T-helper 2 cell treated with Interferon-gamma antibody and Interleukin-4, amounts not matched to agents 5 μg/mL and 100 μg/mL, for 36 hours (primary cell): ENCODE data around the gene TRIM29.

Experiments used
- DNase-seq: peaks from one replicate; pipeline ENCODE4 v3.0.0; 2021; ENCODE audit warnings: low spot score
- H3K27ac Mint-ChIP-seq: one replicate; pipeline ENCODE4 v1.8.0; 2021; ENCODE audit warnings: mild to moderate bottlenecking, mixed read lengths
- H3K27me3 Mint-ChIP-seq: one replicate; pipeline ENCODE4 v1.8.0; 2021; ENCODE audit warnings: low read depth, mixed read lengths
- H3K36me3 Mint-ChIP-seq: one replicate; pipeline ENCODE4 v1.8.0; 2021; ENCODE audit warnings: low read depth, mixed read lengths
- H3K4me1 Mint-ChIP-seq: one replicate; pipeline ENCODE4 v1.8.0; 2021; ENCODE audit warnings: low read depth, mixed read lengths
- H3K4me3 Mint-ChIP-seq: one replicate; pipeline ENCODE4 v1.8.0; 2022; ENCODE audit warnings: mild to moderate bottlenecking, moderate library complexity, mixed read lengths
- H3K9me3 Mint-ChIP-seq: one replicate; pipeline ENCODE4 v1.8.0; 2021; ENCODE audit warnings: mixed read lengths

TRIM29 gene

GRCh38 chr11:120095516-120095915 lies 42.4 kb downstream of the TRIM29 start:
- Mint-ChIP-seq H3K27ac (no peak overlapping the region), H3K4me3 (no peak overlapping the region), H3K4me1 (no peaks in the 10 kb centered on the region), H3K9me3 (no peaks in the 10 kb centered on the region), H3K27me3 (no peaks in the 10 kb centered on the region), H3K36me3 (no peaks in the 10 kb centered on the region)
- no peak for DNase-seq

- Mint-ChIP-seq H3K4me3 (no peak overlapping the region), H3K27ac (no peak overlapping the region), H3K36me3 (no peaks in the 10 kb centered on the region), H3K27me3 (no peaks in the 10 kb centered on the region), H3K9me3 (peaks cover under 1% of the 10 kb centered on the region), H3K4me1 (no peaks in the 10 kb centered on the region)
- no peak for DNase-seq
These were observed 46.2 kb downstream of the TRIM29 start for GRCh38 chr11:120091701-120092100.

DNA sequence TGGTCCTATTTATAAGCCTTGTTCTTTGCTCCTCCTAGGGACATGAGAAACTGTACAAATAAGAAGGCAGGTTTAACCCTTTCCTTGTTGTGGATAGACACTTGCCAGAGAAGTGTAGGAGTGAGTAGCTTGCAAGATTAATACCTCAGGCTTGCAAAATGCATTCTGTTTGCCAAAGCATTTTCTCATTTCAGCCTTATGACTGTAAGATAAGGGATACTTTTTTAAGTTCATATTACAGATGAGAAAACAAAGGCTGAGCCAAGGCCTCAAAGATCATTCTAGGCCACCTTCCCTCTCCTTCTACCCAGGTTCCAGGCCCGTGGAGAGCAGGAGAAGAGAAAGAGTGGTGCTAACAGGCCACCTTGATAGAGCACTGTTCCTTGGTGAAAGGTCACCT lies 46.8 kb downstream of the TRIM29 start:
- Mint-ChIP-seq H3K36me3 (no peaks in the 10 kb centered on the region), H3K27ac (no peak overlapping the region), H3K4me3 (no peak overlapping the region), H3K4me1 (no peaks in the 10 kb centered on the region), H3K27me3 (no peaks in the 10 kb centered on the region), H3K9me3 (peaks cover 6% of the 10 kb centered on the region)
- DNase-seq = no peak

GRCh38 chr11:120090411-120090810 lies 47.5 kb downstream of the TRIM29 start:
- Mint-ChIP-seq H3K36me3 (peaks cover 4% of the 10 kb centered on the region), H3K27ac (no peak overlapping the region), H3K4me3 (no peak overlapping the region), H3K27me3 (no peaks in the 10 kb centered on the region), H3K9me3 (peaks cover 13% of the 10 kb centered on the region), H3K4me1 (no peaks in the 10 kb centered on the region)
- DNase-seq = no peak

DNA sequence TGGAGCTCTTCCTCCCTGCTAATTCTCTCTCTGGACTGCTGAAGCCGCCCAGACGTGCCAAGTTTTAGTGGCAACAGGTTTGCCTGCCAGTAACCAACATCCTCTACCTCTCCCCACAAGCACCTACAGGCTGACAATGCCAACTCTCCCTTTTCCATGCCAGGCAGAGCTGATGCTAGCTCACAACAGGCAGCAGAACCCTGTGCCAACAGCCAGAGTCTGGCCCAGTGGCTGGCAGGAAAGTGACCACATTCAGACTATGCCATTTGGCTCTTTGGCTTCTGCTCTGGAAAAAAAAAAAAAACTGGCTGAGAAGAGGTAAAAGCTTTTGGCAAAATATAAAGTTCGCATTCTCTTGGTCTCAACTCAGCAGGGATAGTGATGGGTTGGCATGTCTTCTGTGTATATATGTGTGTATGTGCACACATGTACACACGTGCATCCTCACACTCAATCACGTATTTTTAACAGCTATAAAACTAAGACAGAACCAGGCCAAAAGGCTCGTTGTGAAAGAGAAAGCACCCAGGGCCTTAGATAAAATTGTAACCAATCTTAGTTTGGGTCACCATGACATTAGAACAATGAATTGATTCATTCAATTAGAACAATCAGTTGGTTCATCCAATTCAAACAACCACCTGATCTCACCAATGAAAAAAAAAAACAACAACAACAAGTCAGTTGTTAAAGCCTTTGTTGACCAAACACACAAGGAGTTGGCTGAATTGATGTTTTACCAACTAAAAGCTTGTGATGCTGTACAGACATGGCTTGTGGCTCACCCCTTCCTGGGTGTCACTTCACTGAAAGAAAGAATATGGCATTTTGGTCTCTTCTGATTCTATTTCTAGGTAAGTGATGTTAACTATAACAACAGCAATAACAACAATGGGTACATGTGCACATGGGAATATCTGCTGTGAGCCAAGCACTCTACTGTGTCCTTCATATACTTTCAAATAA lies 48.6 kb downstream of the TRIM29 start:
- H3K9me3 Mint-ChIP-seq = peaks cover 13% of the 10 kb centered on the region

GRCh38 chr11:120088056-120088455 lies 49.9 kb downstream of the TRIM29 start:
- DNase-seq = no peak
- peaks cover 4% of the 10 kb centered on the region for H3K36me3 Mint-ChIP-seq
- H3K27ac Mint-ChIP-seq = no peak overlapping the region
- H3K9me3 Mint-ChIP-seq = peaks cover 13% of the 10 kb centered on the region
- no peaks in the 10 kb centered on the region for H3K27me3 Mint-ChIP-seq
- H3K4me3 Mint-ChIP-seq = no peak overlapping the region
- H3K4me1 Mint-ChIP-seq = no peaks in the 10 kb centered on the region

More for the DNA sequence above, 48.6 kb downstream of the TRIM29 start:
- Mint-ChIP-seq H3K4me3 (no peak overlapping the region), H3K4me1 (no peaks in the 10 kb centered on the region), H3K27me3 (no peaks in the 10 kb centered on the region), H3K36me3 (peaks cover 4% of the 10 kb centered on the region), H3K27ac (no peak overlapping the region)
- DNase-seq = no peak

DNA sequence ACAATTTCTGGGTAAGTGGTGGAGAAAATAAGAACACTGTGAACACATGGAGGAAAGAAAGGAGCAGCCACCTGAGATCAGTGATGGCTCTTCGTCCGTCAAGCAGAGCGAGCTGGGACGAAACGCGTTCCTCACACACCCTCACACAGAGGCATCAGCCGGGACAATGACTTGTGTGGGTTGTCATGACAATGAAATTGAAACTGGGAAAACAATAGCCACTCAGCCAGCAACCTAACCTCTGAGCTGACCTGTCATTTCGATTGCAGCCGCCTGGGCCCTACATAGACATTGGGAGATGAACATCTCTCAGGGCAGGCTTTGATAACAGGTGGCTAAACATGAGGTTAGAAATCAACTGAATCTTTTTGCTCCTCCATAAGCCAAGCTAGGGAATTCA lies 51.3 kb downstream of the TRIM29 start:
- Mint-ChIP-seq H3K27me3 (no peaks in the 10 kb centered on the region), H3K4me1 (no peaks in the 10 kb centered on the region), H3K36me3 (peaks cover 4% of the 10 kb centered on the region), H3K9me3 (peaks cover 14% of the 10 kb centered on the region), H3K27ac (no peak overlapping the region), H3K4me3 (no peak overlapping the region)
- no peak for DNase-seq

GRCh38 chr11:120079750-120080610 lies 57.9 kb downstream of the TRIM29 start:
- no peak for DNase-seq
- Mint-ChIP-seq H3K36me3 (peaks cover 8% of the 10 kb centered on the region), H3K27ac (no peak overlapping the region), H3K4me3 (no peak overlapping the region), H3K27me3 (no peaks in the 10 kb centered on the region), H3K4me1 (no peaks in the 10 kb centered on the region), H3K9me3 (peaks cover 27% of the 10 kb centered on the region)

- Mint-ChIP-seq H3K4me1 (no peaks in the 10 kb centered on the region), H3K27me3 (no peaks in the 10 kb centered on the region), H3K9me3 (peaks cover 27% of the 10 kb centered on the region), H3K36me3 (peaks cover 8% of the 10 kb centered on the region), H3K4me3 (no peak overlapping the region), H3K27ac (no peak overlapping the region)
- DNase-seq = no peak
These were observed 59.5 kb downstream of the TRIM29 start for GRCh38 chr11:120078397-120078796.

- no peak overlapping the region for H3K27ac Mint-ChIP-seq
These were observed 63.8 kb downstream of the TRIM29 start for GRCh38 chr11:120074076-120074475.

GRCh38 chr11:120073196-120073595 lies 64.7 kb downstream of the TRIM29 start:
- Mint-ChIP-seq H3K9me3 (no peaks in the 10 kb centered on the region), H3K27ac (no peak overlapping the region)

More at GRCh38 chr11:120074076-120074475, 63.8 kb downstream of the TRIM29 start:
- Mint-ChIP-seq H3K27me3 (peaks cover 3% of the 10 kb centered on the region), H3K36me3 (no peaks in the 10 kb centered on the region), H3K4me3 (no peak overlapping the region), H3K9me3 (peaks cover under 1% of the 10 kb centered on the region), H3K4me1 (no peaks in the 10 kb centered on the region)
- DNase-seq = no peak

GRCh38 chr11:120068114-120068573 lies 69.8 kb downstream of the TRIM29 start:
- H3K4me1 Mint-ChIP-seq = no peaks in the 10 kb centered on the region
- no peaks in the 10 kb centered on the region for H3K36me3 Mint-ChIP-seq

More at GRCh38 chr11:120073196-120073595, 64.7 kb downstream of the TRIM29 start:
- Mint-ChIP-seq H3K4me1 (no peaks in the 10 kb centered on the region), H3K27me3 (peaks cover 5% of the 10 kb centered on the region), H3K36me3 (no peaks in the 10 kb centered on the region), H3K4me3 (no peak overlapping the region)
- DNase-seq = no peak

DNA sequence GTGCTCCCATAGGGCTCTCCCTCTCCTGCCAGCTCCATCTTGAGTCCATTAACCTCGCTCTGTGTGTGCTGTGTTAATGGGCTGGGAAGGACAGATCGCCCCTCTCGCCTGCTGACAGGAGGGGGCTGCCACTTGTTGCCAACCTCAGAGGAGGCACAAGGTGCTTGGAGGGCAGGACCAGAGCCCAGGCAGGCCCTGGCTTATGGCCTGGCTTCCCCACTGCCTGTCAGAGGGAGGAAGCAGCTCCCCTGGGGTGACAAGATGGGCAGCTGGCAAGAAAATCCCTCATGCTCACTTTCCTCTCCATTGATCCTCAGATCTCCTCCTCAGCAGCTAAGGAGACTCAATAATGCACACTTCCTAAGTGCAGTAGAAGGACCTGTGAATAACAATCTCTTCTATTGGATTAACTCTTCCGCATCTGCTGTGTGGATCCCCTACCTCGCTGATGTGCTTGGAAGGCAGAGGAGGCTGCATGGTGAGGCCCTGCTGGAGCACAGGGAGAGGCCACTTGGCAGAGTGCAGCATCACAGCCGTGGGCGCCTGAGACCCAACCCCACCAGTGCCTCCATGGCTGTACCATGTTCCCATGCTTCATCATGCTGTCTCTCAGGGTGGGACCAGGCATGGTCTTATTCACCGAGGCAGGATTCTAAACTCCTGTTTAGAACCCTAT lies 70.3 kb downstream of the TRIM29 start:
- Mint-ChIP-seq H3K27me3 (peaks cover 10% of the 10 kb centered on the region), H3K9me3 (no peaks in the 10 kb centered on the region), H3K4me1 (no peaks in the 10 kb centered on the region), H3K4me3 (no peak overlapping the region), H3K36me3 (no peaks in the 10 kb centered on the region), H3K27ac (no peak overlapping the region)
- DNase-seq = no peak

More at GRCh38 chr11:120068114-120068573, 69.8 kb downstream of the TRIM29 start:
- H3K9me3 Mint-ChIP-seq = no peaks in the 10 kb centered on the region
- H3K4me3 Mint-ChIP-seq = no peak overlapping the region
- no peak overlapping the region for H3K27ac Mint-ChIP-seq
- DNase-seq = no peak
- H3K27me3 Mint-ChIP-seq = peaks cover 10% of the 10 kb centered on the region
